ENCODE data around the gene ARID1B. TPM values are rescaled to one million over a fixed set of nuclear protein-coding genes. Genes with fewer than 3 reads are reported as not detected.

Gene ARID1B
- total and polyA plus RNA-seq, 10 of the 15 experiments (the other 5 are each of a cell fraction or from before 2014, with no cell fraction given) = 24.7 to 133 (median 54.6) TPM

DNA sequence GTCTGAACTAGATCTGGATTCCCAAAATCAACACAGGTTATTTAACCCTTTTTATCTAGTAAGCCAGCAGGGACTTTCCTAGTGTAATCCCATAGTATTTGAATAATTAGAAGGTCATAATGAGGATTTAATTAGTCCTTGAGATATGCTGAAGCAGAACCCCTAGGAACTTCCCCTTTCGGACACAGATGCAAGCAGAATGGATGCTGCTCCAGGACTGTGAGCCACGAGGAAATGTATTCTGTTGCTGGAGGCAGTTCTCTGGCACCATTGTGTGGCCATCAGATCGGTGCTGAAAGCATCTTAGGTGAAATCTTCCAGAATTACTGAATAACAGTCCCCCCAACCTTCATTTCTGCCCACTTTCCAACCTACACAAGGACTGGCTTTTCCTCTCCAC is 339.2 kb downstream of the ARID1B start (continued):
- TF ChIP-seq, protein P1, sequence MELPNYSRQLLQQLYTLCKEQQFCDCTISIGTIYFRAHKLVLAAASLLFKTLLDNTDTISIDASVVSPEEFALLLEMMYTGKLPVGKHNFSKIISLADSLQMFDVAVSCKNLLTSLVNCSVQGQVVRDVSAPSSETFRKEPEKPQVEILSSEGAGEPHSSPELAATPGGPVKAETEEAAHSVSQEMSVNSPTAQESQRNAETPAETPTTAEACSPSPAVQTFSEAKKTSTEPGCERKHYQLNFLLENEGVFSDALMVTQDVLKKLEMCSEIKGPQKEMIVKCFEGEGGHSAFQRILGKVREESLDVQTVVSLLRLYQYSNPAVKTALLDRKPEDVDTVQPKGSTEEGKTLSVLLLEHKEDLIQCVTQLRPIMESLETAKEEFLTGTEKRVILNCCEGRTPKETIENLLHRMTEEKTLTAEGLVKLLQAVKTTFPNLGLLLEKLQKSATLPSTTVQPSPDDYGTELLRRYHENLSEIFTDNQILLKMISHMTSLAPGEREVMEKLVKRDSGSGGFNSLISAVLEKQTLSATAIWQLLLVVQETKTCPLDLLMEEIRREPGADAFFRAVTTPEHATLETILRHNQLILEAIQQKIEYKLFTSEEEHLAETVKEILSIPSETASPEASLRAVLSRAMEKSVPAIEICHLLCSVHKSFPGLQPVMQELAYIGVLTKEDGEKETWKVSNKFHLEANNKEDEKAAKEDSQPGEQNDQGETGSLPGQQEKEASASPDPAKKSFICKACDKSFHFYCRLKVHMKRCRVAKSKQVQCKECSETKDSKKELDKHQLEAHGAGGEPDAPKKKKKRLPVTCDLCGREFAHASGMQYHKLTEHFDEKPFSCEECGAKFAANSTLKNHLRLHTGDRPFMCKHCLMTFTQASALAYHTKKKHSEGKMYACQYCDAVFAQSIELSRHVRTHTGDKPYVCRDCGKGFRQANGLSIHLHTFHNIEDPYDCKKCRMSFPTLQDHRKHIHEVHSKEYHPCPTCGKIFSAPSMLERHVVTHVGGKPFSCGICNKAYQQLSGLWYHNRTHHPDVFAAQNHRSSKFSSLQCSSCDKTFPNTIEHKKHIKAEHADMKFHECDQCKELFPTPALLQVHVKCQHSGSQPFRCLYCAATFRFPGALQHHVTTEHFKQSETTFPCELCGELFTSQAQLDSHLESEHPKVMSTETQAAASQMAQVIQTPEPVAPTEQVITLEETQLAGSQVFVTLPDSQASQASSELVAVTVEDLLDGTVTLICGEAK (IDR thresholded peaks at IDR 0.05; ENCODE audit: borderline replicate concordance) = no peak
- TF ChIP-seq, protein P2, sequence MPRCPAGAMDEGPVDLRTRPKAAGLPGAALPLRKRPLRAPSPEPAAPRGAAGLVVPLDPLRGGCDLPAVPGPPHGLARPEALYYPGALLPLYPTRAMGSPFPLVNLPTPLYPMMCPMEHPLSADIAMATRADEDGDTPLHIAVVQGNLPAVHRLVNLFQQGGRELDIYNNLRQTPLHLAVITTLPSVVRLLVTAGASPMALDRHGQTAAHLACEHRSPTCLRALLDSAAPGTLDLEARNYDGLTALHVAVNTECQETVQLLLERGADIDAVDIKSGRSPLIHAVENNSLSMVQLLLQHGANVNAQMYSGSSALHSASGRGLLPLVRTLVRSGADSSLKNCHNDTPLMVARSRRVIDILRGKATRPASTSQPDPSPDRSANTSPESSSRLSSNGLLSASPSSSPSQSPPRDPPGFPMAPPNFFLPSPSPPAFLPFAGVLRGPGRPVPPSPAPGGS (IDR thresholded peaks at IDR 0.05; ENCODE audit: borderline replicate concordance, insufficient read depth, low read depth, low read length, poor library complexity, severe bottlenecking) = no peak
- TF ChIP-seq RAD51 (IDR thresholded peaks at IDR 0.05) (no peak), HDAC6 (IDR thresholded peaks at IDR 0.05; ENCODE audit: unreplicated experiment) (no peak), KLF5 (IDR thresholded peaks at IDR 0.05; ENCODE audit: partially characterized antibody) (no peak)

All from GM12878 (cell line).